Stimulated activated CD4-positive, alpha-beta T cell treated with anti-CD3 and anti-CD28 coated beads, Interleukin-15, amount 100 ng/mL, for 1 hour (primary cell): ENCODE measurements around the gene SLC5A1.
"Not testable (repeated sequence)": the region's sequence is repeated elsewhere in the genome, so short reads cannot be mapped to it uniquely, and the experiment has no call there.

Experiments
- DNase-seq, 2 donors: peaks; one replicate each; pipeline ENCODE4 v3.0.0-alpha.2; 2020; ENCODE audit warnings: low read depth in 1 of 2, low spot score in 1 of 2

The SLC5A1 gene

DNA sequence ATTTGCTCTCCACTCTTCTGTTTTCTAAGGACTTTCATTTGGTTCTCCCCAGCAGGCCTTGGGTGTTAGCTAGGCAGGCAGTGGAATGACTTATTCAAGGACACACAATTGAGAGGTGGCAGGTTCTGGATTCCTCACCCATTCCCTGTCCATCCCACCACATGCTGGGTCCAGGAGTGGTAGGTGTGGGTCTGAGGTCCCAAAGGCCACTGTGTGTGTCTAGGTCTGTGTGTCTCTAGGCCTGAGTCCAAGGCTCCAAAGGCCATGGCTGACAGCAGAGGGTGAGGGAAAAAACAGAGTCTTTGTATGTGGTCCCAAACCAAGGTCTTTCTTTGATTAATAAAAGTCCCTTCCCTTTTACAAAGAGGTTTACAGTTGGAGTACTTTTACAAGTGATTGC is 40.8 kb downstream of the SLC5A1 start:
- DNase-seq = no peak

DNA sequence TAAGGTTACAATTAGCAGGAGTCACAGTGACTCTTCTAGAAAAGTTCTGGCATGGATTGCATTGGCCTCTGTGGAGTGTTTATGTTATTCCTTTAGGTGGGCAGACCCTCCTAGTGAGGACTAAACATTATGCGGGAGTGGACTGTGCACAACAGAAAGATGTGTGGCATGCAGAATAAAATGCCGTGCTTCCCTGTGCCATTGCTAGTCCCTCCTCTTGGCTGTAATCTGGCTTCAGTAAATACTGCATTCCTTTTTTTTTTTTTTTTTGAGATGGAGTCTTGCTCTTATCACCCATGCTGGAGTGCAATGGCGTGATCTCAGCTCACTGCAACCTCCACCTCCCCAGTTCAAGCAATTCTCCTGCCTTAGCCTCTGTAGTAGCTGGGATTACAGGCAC is 45.0 kb downstream of the SLC5A1 start:
- DNase-seq = no peak

DNA sequence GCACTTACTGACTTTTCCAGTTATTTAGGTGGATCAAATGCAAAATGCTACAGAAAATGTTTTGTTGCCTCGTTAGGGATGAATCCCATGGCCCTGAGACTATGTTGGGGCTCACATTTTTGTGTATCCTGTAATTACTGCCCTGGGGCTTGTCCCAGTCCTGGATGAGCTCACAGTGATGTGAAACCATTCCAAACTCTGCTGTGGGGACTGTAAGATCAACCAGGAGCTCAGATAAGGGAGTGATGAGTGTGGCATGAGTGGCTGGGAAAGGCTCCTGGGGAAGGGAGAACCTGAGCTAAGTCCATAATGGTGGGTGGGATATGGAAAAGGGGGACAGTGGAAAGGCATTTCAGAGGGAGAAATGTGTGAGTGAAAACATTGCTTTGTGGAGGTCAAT is 54.0 kb downstream of the SLC5A1 start:
- no peak for DNase-seq

DNA sequence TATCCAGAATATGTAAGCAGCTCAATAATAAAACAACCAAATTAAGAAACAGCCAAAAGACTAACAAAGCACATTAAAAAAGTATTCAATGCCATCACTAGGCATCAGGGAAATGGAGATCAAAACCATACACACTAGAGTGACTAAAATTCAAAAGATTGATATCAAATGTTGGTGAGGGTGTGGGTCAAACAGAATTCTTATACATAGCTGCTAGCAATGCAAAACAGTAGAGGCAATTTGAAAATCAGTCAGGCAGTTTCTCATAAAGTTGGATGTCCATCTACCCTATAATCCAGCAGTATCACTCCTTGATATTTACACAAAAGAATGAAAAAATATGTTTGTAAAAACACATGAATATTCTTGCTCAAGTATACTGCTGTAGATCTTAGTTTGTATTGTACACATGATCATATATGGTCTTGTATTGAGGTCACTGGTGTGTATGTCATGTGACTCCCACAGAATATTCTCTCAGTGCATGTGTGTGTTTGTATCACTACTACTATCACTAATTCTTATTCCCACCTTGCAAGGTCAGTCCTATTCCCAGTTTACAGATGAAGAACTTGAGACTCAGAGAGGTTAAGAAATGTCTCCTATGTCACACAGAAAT is 54.9 kb downstream of the SLC5A1 start:
- no peak for DNase-seq

DNA sequence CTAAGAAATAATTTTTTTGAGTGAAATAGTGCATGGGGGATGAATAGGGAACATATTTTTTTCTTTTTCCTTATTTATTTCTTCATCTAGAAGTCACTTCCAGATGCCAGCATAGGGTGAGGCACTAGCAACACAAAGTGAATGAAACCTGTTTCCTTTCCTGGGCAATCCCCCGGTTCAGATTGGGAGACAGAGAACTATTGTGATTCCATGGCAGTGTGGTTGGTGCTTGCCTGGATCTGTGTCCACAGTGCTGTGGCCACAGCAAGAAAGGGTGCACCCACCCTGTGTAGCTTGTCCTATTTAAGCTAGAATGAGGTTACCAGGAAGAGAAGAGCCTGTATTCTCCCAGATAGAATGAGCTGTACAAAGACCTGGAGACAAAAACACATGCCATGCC is 57.6 kb downstream of the SLC5A1 start:
- no peak for DNase-seq

DNA sequence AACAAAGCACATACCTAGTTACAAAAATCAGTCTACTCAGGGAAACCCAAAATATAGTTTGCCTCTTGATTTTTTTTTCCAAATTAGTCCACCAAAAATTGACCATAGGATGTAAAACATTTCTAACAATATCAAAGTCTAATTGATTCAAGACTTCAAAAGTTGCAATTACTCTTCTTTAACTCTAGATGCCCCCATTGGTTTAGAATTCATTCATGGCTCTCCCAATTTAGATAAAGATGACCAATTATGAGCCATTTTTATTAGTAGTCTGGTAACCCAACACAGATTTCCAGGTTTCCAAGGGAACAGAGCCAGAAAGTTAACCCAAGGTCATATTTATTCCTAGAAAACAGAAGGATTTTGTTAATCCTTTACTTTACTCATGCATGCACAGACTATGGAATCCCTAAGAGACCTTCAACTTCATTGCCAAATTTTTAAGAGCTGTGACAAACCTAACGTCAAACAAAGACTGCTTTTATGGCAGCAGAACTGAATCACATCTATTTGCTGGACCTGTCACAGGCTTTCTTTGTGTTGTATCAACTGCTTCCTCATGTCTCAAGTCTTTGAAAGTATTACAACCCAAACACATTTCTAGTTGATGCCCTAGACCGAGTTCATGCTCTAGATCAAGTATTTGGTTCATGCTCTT is 60.7 kb downstream of the SLC5A1 start:
- DNase-seq = no peak

DNA sequence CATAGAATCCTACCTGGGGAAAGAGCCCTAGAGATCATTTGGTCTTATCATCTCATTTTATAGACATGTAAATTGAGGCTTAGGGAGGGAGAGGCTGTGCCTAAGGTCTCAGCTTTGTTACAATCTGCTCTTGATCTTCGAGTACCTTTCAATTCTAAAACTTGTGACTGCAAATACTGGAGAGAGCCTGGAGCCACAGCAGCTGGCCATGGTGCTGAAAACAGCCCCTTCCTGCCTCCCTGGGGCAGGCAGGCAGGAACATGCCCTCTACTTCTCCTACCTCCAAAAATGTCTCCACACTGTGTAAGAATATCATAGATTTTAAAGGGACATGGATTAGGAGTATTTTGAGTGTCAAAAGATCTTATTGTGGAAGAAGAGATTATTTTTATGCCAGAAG is 63.9 kb downstream of the SLC5A1 start:
- DNase-seq = no peak

DNA sequence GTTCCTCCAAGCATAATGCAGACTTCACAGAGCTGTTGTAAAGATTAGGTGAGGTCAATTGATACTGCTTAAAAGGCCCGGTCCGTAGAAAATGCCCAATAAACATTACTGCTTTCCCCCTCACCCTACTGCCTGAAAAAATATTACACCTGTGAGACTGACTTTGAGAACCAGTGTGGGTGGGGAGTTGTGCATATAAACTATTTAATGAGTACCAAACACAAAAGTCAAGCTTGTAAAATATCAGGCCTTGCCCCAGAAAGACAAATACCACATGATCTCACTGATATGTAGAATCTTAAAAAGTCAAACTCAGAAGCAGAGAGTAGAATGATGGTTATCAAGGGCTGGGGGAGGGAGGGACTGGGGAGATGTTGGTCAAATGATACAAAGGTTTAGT is 69.3 kb downstream of the SLC5A1 start:
- DNase-seq = no peak

DNA sequence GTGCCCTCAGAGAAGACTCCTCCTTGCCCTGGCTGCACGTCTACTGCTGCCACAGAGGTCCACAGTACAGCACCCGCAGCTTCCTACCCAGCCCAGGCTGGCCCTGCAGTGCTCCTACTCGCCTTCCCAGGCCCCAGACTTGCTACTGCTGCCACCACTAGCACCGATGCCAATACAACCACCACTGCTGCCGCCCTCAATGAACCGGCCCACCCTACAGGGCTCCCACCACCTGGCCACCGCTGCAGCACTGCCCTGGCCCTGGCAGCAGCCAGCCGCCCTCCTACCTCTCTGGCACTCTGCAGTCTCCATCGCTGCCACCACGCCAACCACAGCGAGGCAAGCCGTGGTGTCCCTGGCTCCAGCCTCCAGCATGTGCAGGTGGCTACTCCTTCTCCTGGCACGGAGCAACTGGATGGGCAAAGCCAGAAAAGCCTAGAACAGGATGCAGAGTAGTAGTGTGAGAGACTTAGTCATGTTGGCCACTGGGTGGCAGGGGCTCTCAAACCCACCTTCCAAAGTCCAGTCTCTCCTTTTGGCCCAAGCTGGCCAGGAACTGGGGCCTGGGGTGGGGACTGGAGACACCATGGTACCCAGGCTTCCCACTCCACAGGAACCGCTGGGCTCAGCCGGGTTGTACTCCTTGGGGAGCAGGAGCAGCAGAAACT is 76.6 kb downstream of the SLC5A1 start:
- DNase-seq = no peak

DNA sequence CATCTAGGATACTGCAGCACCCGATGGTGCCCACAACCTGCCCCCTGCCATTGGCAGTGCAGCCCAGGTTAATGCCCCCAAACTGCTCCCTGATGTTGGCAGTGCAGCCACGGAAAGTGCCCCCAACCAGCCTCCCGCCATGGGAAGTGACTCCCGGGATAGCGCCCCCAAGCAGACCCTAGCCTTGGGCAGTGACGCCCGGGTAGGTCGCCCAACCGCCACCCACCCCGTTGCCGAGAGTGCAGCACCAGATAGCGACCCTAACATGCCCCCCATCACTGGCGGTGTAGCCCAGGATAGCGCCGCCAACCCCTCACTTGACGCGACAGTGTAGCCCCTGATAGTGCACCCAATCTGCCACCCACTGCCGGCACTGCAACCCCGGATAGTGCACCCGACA is 77.5 kb downstream of the SLC5A1 start:
- DNase-seq = no peak

DNA sequence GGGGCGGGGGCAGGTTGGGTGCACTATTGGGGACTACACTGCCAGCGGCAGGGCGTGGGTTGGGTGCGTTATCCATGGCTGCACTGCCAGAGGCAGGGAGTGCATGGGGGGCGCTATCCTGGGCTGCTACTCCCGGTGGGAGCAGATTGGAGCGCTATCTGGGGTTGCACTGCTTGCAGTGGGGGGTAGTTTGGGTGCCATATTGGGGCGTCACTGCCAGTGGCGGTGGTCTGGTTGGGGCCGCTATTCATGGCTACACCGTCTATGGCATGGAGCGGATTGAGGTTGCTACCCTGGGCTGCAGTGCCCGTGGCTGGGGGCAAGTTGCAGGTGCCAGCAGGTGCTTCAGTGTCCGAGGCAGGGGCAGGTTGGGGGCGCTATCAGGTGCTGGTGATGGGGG is 79.8 kb downstream of the SLC5A1 start:
- DNase-seq = no peak

DNA sequence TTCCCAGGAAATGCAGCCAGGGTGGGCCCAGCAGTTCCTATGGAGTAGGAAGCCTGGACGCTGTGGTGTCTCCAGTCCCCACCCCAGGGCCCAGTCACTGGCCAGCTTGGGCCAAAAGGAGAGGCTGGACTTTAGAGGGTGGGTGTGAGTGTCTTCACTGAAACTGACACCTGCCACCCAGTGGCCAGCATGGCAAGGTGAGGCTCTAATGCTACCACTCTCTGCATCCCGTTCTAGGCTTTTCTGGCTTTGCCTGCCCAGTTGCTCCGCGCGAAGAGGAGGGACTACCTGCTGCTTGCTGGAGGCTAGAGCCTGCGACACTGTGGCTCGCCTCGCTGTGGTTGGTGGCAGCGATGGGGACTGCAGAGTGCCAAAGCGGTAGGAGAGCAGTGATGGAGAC is 80.6 kb downstream of the SLC5A1 start:
- no peak for DNase-seq

DNA sequence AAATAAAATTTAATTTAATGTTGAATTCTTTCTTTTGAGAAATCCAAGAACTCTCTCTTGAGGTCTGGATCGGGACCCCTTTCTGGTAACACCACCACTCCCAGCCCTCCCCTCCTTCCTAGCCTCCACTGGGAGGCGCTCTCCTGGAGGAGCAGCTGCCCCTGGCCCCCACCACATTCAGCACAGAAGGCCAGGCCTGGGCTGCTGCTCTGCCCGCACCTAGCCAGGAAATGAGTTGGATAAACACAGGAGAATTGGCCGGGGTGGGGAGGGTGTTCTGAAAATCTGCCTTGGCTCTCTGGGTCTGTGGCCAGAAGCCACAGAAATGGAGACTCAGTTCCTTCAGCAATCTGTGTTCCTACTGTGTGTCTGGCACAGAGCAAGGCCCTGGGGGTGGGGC is 84.8 kb downstream of the SLC5A1 start:
- DNase-seq = no peak

DNA sequence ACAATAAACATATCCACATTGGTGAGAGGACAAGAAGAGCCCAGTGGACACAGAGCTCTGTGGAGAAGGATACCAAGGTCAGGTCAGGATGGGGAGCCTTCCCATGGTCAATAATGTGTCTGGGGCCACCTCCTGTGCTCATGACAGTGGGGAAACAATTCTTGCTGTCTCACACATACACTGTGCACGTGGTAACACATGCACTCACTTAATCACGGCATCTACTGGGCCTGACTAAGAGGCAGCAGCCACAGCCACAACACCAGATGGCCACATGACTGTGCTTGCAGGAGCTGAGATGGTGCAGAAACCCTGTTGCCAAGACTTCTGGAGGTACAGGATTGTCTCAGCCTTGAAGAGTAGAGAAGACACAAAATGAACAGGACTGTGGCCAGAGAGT is 87.4 kb downstream of the SLC5A1 start:
- DNase-seq = no peak

DNA sequence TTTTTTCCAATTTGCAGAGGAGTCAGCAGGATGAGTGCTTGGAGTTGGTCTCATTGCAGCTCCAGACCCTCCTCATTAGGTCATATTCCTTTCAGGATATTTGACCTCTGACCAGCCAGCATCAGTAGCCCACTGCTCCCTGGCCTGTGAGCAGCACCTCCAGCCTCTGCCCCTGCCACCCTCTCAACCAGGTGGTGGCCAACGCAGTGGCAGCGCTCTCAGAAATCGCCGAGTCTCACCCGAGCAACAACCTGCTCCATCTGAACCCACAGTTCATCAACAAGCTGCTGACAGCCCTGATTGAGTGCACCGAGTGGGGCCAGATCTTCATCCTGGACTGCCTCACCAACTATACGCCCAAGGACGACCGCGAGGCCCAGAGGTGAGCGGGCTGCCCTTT is 89.1 kb downstream of the SLC5A1 start:
- DNase-seq = no peak

DNA sequence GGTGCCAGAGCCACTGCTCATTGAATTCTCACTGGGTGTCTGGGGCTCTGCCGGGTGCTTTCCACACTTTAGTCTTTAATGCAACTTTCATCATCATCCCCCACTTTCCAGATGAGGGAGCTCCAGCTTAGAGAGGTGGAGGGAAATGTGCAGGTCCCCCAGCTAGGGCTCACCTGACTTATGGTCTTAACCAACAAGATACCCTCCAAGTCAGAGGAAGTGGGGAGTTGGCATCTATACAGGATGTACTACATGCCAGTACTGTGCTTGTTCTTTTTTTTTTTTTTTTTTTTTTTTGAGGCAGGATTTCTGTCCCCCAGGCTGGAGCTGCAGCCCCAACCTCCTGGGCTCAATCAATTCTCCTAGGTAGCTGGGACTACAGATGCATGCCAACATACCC is 89.7 kb downstream of the SLC5A1 start:
- DNase-seq = no peak

DNA sequence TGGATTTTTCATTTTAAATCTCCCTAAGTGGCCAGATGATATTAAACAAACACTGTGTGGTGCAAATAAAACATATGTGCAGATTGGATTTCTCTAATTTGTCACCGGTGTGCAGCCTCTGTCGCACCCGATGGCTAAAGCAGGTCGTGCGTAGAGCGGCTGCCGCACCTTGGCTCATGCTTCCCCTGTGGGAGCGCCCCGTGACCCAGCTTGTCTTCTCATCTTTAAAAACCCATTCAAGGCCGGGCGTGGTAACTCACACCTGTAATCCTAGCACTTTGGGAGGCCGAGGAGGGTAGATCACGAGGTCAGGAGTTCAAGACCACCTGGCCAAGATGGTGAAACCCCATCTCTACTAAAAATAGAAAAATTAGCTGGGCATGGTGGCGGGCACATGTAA is 91.7 kb downstream of the SLC5A1 start:
- DNase-seq = not testable (repeated sequence)

DNA sequence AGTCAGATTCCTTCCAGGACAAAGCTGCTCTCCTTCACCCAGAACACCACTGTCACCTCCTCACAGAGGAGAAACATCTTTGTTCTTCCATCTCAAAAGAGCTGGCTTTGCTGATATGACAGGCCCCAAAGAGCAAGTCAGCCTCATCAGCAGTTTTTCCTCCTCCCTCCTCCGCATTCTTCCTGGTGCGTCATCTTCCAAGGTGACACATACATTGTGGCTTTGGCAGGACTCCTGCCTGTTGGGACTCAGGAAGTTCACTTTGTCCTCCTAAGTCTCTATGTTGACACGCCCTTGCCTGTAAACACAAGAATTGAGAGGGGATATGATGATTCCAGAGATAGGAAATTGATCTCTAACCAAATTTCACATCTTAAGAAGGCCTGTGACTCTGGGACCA is 92.9 kb downstream of the SLC5A1 start:
- not testable (repeated sequence) for DNase-seq

DNA sequence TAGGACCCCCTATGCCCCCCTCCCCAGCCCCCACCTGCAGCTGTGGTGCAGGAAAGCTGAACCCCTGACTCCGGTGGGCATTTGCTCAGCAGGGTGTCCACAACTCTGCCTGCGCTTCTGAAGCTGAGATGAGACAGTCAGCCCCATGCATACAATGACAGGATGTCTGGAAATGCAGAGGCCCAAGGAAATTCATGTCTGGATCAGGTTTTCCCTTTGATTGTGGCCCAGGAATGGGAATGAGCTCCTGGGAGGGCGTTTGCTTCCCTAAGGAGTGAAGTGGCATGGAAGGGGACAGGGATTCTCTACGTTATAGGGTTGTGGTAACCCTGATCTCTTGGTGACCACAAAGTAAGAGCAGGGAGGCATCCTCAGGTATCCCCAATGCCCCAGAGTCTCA is 93.8 kb downstream of the SLC5A1 start:
- DNase-seq = not testable (repeated sequence)

DNA sequence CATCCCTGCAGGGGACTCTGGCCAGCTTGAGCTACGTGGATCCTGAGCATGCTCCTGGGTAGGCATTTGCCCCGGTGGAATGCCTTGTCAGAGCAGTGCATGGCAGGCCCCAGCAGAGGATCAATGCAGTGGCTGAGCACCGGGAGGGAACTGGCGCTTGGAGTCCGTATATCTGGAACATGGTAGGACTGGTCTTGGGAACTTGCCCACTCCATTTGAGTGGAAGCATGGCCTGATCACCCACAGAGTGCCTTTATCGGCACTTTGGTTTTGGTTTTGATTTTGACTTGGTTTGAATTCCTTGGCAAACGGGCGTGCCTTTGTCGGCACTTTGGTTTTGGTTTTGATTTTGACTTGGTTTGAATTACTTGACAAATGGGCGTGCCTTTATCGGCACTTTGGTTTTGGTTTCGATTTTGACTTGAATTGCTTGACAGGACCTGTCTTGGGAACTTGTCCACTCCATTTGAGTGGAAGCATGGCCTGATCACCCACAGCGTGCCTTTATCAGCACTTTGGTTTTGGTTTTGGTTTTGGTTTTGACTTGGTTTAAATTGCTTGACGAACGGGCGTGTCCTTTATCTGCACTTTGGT is 94.8 kb downstream of the SLC5A1 start:
- peak; percentile 14 to 17 for DNase-seq

DNA sequence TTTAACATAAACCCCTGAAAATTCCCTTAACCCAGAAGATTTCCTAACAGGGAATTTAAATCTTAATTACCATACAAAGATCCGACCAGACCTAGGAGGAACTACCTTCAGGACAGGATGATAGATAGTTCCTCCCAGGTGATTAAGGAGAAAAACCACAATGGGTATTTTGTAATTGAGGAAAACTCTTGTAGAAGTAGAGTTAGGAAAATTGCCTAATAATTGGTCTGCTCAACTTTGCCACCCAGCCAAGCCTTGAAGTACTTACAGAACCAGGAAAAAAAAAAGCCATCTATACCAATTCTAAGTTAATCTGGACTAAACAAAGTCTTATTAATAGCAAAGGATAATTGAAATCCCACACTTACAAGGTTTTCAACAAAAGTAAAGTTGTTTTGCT is 95.5 kb downstream of the SLC5A1 start:
- DNase-seq = not testable (repeated sequence)

DNA sequence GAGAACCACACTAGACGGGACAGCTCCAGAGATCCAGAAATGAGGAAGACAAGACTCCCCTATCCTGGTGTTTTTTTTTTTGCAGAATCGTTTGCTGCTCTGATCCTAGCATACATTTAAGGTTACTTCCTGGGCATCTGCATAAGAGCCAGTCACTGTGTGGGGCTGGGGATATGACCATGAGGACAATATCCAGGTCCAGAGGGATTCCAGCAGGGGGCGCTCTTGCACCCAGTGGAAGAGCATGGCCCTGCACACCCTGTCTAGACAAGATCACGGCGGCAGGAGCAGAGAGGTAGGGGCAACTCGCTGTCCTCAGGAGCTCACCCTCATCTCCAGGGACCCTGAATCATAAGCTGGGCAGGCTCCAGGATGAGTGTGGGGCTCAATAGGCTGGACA is 97.6 kb downstream of the SLC5A1 start:
- not testable (repeated sequence) for DNase-seq
